AML-193 (cell line): ENCODE results near the gene MCL1.
A peak's percentile ranks its signal among the peaks of the same experiment; 100 is the strongest.
"Not testable (repeated sequence)": the region's sequence is repeated elsewhere in the genome, so short reads cannot be mapped to it uniquely, and the experiment has no call there.

ENCODE experiments used
- DNase-seq, 2 experiments: peaks; one replicate each; lab custom pipeline; 2025; lab: John Stamatoyannopoulos, UW

MCL1 gene

GRCh38 chr1:150579110-150579944, at the start of gene MCL1:
Gene MCL1, minus strand, starts transcription at chr1:150579610. Its CDS starts 80 bp downstream, at chr1:150579530.
- peak; percentile 92 to 94 for DNase-seq

- DNase-seq: no peak
Observed at GRCh38 chr1:150628766-150629114, 49.3 kb upstream of the MCL1 start.

GRCh38 chr1:150627826-150628410, 48.5 kb upstream of the MCL1 start:
- DNase-seq: no peak

- no peak for DNase-seq
Observed at GRCh38 chr1:150626150-150626549, 46.7 kb upstream of the MCL1 start.

- DNase-seq: not testable (repeated sequence)
Observed at GRCh38 chr1:150624546-150624945, 45.1 kb upstream of the MCL1 start.

GRCh38 chr1:150624134-150624533, 44.7 kb upstream of the MCL1 start:
- not testable (repeated sequence) for DNase-seq

GRCh38 chr1:150622303-150622975, 43.0 kb upstream of the MCL1 start:
- no peak for DNase-seq

GRCh38 chr1:150621497-150622302, 42.3 kb upstream of the MCL1 start:
- peak; percentile 48 to 61 for DNase-seq

- no peak for DNase-seq
Observed at GRCh38 chr1:150620919-150621318, 41.5 kb upstream of the MCL1 start.

GRCh38 chr1:150619576-150620509, 40.4 kb upstream of the MCL1 start:
- DNase-seq: peak; percentile 48 to 58

- no peak for DNase-seq
Observed at GRCh38 chr1:150615346-150616201, 36.2 kb upstream of the MCL1 start.

- peak; percentile 96 to 97 for DNase-seq
Observed at GRCh38 chr1:150613061-150613920, 33.9 kb upstream of the MCL1 start.

- no peak for DNase-seq
Observed at GRCh38 chr1:150612014-150612345, 32.6 kb upstream of the MCL1 start.

GRCh38 chr1:150610576-150610975, 31.2 kb upstream of the MCL1 start:
- no peak for DNase-seq

- no peak for DNase-seq
Observed at GRCh38 chr1:150609732-150610131, 30.3 kb upstream of the MCL1 start.

GRCh38 chr1:150606463-150607142, 27.2 kb upstream of the MCL1 start:
- no peak for DNase-seq

- not testable (repeated sequence) for DNase-seq
Observed at GRCh38 chr1:150605451-150605731, 26.0 kb upstream of the MCL1 start.

- DNase-seq: no peak
Observed at GRCh38 chr1:150604226-150604588, 24.8 kb upstream of the MCL1 start.

- DNase-seq: no peak
Observed at GRCh38 chr1:150603711-150604110, 24.3 kb upstream of the MCL1 start.
